Testis (tissue), 5 donors: Measurements from ENCODE around the gene CYP4V2. TPM values are rescaled to one million over a fixed set of nuclear protein-coding genes. Genes with fewer than 3 reads are reported as not detected.

Experiments
- DNase-seq: peaks from one replicate; pipeline ENCODE4 v3.0.0-alpha.2; 2019
- H3K27ac ChIP-seq, 2 donors: fragments of 200-600 bp; sonication (generic); one replicate each; pipeline ENCODE4 v1.5.1; 2019
- H3K27me3 ChIP-seq: fragments of 200-600 bp; sonication (generic); one replicate; pipeline ENCODE4 v1.5.1; 2019
- H3K36me3 ChIP-seq: fragments of 200-600 bp; sonication (generic); one replicate; pipeline ENCODE4 v1.5.1; 2017; ENCODE audit warnings: low read depth; ENCODE audit errors: missing control alignments
- H3K4me1 ChIP-seq: fragments of 200-600 bp; sonication (generic); one replicate; pipeline ENCODE4 v1.5.1; 2019
- H3K4me3 ChIP-seq, 2 donors: fragments of 200-600 bp; sonication (generic); one replicate each; pipeline ENCODE4 v1.5.1; 2017 to 2019
- H3K9me3 ChIP-seq: fragments of 200-600 bp; sonication (generic); one replicate; pipeline ENCODE4 v1.5.1; 2017
- CTCF ChIP-seq, 3 experiments: fragments of 450-650 bp in 2 of 3; fragments of 200-600 bp in 1 of 3; sonication (generic) in 1 of 3; IDR thresholded peaks; one replicate each; pipeline ENCODE4 v1.5.1; 2016 to 2019; ENCODE audit warnings: antibody characterized with exemption in 3 of 3, mild to moderate bottlenecking in 2 of 3, moderate library complexity in 1 of 3
- POLR2A ChIP-seq: fragments of 450-650 bp; IDR thresholded peaks from one replicate; pipeline ENCODE4 v1.6.1; 2017; ENCODE audit warnings: antibody characterized with exemption, mild to moderate bottlenecking, moderate library complexity
- WGBS, 2 donors: methylation state at CpG; one replicate each; pipeline ENCODE4 v1.1.5; 2018; 5-methylcytosine and 5-hydroxymethylcytosine counted together
- intact Hi-C: fragments of 100-400 bp; cut with DNase I; formaldehyde crosslinking; loops from one replicate; pipeline ENCODE4 v1.15.1; 2023; ENCODE audit warnings: low total_unique reads
- long read RNA-seq, 2 donors: transcript quantifications; one replicate each; lab custom pipeline, GENCODE V29; 2026
- polyA plus RNA-seq: library from polyadenylated mRNA; stranded (reverse); fragments of 350-450 nt; fragmentation: Illumina TruSeq; extraction: RNeasy Lipid Tissue Mini Kit (QIAGEN cat#74804); gene quantifications from one replicate; pipeline ENCODE4 v1.2.3, GENCODE V29; 2014; ENCODE audit warnings: low read depth, low replicate concordance; ENCODE audit not compliant: insufficient read depth
- total RNA-seq, 2 donors: library from RNA; depleted of rRNA; stranded (reverse); fragments of >200 nt; gene quantifications; one replicate each; pipeline ENCODE4 v1.2.3, GENCODE V29; 2016

The CYP4V2 gene
- total RNA-seq: 10 to 100 TPM; 34.9 to 50.5 TPM
- 11.4 TPM for polyA plus RNA-seq
- long read RNA-seq, donor 1: 0 reads
- long read RNA-seq, donor 2: 0 reads

- intact Hi-C loops: no loop called here
- Histone ChIP-seq H3K9me3 (no peaks in the 10 kb centered on the region), H3K36me3 (no peaks in the 10 kb centered on the region), H3K27me3 (no peaks in the 10 kb centered on the region), H3K4me3 (peak within 1 kb of the TSS; percentile 84 to 87), H3K27ac (peak within 1 kb of the TSS; percentile 93 to 95), H3K4me1 (peaks cover 13% of the 10 kb centered on the region)
- 0% methylated on average over 82 of the region's 107 CpGs; no CpG with 5 or more reads in 1 of the 2 donors for WGBS, 2 donors
- TF ChIP-seq POLR2A: no peak
- peak in 2 of 3 experiments; percentile 5 to 15 for TF ChIP-seq CTCF (IDR thresholded peaks at IDR 0.05)
- DNase-seq: peak; percentile 80
These were observed at the start of gene CYP4V2 for GRCh38 chr4:186191200-186192065. Gene CYP4V2 (plus strand): TSS chr4:186191567. CDS start chr4:186191824, 257 bp downstream.

- no peak for TF ChIP-seq CTCF (IDR thresholded peaks at IDR 0.05)
- TF ChIP-seq POLR2A: no peak
- H3K4me3 ChIP-seq: peak overlapping the region; percentile 56 to 68
- H3K27ac ChIP-seq: peak overlapping the region; percentile 13 to 80
- H3K9me3 ChIP-seq: no peaks in the 10 kb centered on the region
- H3K27me3 ChIP-seq: no peaks in the 10 kb centered on the region
- peak; percentile 47 for DNase-seq
- WGBS, 2 donors: 1 to 2% methylated on average over 16 to 54 of the region's 72 CpGs
- H3K36me3 ChIP-seq: no peaks in the 10 kb centered on the region
- intact Hi-C loops: no loop called here
- peaks cover 7% of the 10 kb centered on the region for H3K4me1 ChIP-seq
These were observed 47.0 kb upstream of the CYP4V2 start for GRCh38 chr4:186144198-186144945.

- no peaks in the 10 kb centered on the region for H3K27me3 ChIP-seq
- no peaks in the 10 kb centered on the region for H3K9me3 ChIP-seq
- no peak for TF ChIP-seq POLR2A
- no peak for TF ChIP-seq CTCF (IDR thresholded peaks at IDR 0.05)
- no peaks in the 10 kb centered on the region for H3K36me3 ChIP-seq
- DNase-seq: peak; percentile 50
- intact Hi-C loops: no loop called here
- H3K4me3 ChIP-seq: peak overlapping the region; percentile 56 to 68
- 0 to 1% methylated on average over 1 to 36 of the region's 54 CpGs for WGBS, 2 donors
- H3K27ac ChIP-seq: peak overlapping the region; percentile 66 to 79
- H3K4me1 ChIP-seq: peaks cover 7% of the 10 kb centered on the region
These were observed 46.3 kb upstream of the CYP4V2 start for GRCh38 chr4:186144946-186145569.

GRCh38 chr4:186146458-186146857 lies 44.9 kb upstream of the CYP4V2 start:
- no peak overlapping the region for H3K27ac ChIP-seq
- 55 to 76% methylated on average over 9 of the region's 9 CpGs for WGBS, 2 donors
- H3K36me3 ChIP-seq: no peaks in the 10 kb centered on the region

More at GRCh38 chr4:186146458-186146857, 44.9 kb upstream of the CYP4V2 start:
- TF ChIP-seq CTCF (IDR thresholded peaks at IDR 0.05) (no peak), POLR2A (no peak)
- no peaks in the 10 kb centered on the region for H3K27me3 ChIP-seq
- H3K4me3 ChIP-seq: no peak overlapping the region
- peaks cover 7% of the 10 kb centered on the region for H3K4me1 ChIP-seq
- intact Hi-C loops: no loop called here
- DNase-seq: no peak
- H3K9me3 ChIP-seq: no peaks in the 10 kb centered on the region
